MCF 10A (cell line): ENCODE measurements around the gene CCL26. TPM values are rescaled to one million over a fixed set of nuclear protein-coding genes. Genes with fewer than 3 reads are reported as not detected.
"Not testable (repeated sequence)": the region's sequence is repeated elsewhere in the genome, so short reads cannot be mapped to it uniquely, and the experiment has no call there.

Source experiments
- BruUV-seq: library from RNA; stranded (reverse); fragments of 400-500 nt; replicated peaks from 2 replicates; lab custom pipeline; 2021; lab: Mats Ljungman, UMichigan
- CTCF ChIA-PET: fragments of 300-600 bp; sonication (Branson Sonifier 250); formaldehyde crosslinking; extraction: SDS; loops from one replicate; lab custom pipeline; 2021; ENCODE audit warnings: antibody characterized with exemption, inconsistent platforms; lab: Yijun Ruan, JAX
- POLR2A ChIA-PET: fragments of 300-600, 350-650 bp; sonication (Branson Sonifier 250); formaldehyde crosslinking; extraction: SDS; loops from one replicate; lab custom pipeline; 2020; ENCODE audit warnings: antibody characterized with exemption, inconsistent platforms; lab: Yijun Ruan, JAX
- DNase-seq: peaks from one replicate; pipeline ENCODE4 v3.0.0-alpha.2; 2018; ENCODE audit not compliant: unreplicated experiment
- H3K27ac Mint-ChIP-seq: one replicate; pipeline ENCODE4 v1.8.0; 2022; ENCODE audit warnings: mild to moderate bottlenecking, low read depth, mixed read lengths; ENCODE audit not compliant: unreplicated experiment
- H3K27me3 Mint-ChIP-seq: one replicate; pipeline ENCODE4 v1.8.0; 2022; ENCODE audit warnings: mixed read lengths; ENCODE audit not compliant: insufficient read depth, unreplicated experiment
- H3K36me3 Mint-ChIP-seq: one replicate; pipeline ENCODE4 v1.8.0; 2022; ENCODE audit warnings: mild to moderate bottlenecking, moderate library complexity, mixed read lengths; ENCODE audit not compliant: insufficient read depth, unreplicated experiment
- H3K4me1 Mint-ChIP-seq: one replicate; pipeline ENCODE4 v1.8.0; 2022; ENCODE audit warnings: mixed read lengths; ENCODE audit not compliant: insufficient read depth, unreplicated experiment
- H3K4me3 Mint-ChIP-seq: one replicate; pipeline ENCODE4 v1.8.0; 2022; ENCODE audit warnings: mild to moderate bottlenecking, moderate library complexity, mixed read lengths; ENCODE audit not compliant: unreplicated experiment
- H3K9me3 Mint-ChIP-seq: one replicate; pipeline ENCODE4 v1.8.0; 2022; ENCODE audit warnings: mixed read lengths; ENCODE audit not compliant: unreplicated experiment
- intact Hi-C: fragments of 100-400 bp; cut with micrococcal nuclease; formaldehyde crosslinking; loops from 2 replicates; pipeline ENCODE4 v1.14.1; 2022
- total RNA-seq: library from RNA; stranded (reverse); gene quantifications from 2 replicates; pipeline ENCODE4 v1.2.3, GENCODE V29; 2022
- TF ChIP-seq, protein P1 (sequence below): fragments of 200-600 bp; IDR thresholded peaks from one replicate; pipeline ENCODE4 v1.8.0; 2022; ENCODE audit warnings: antibody characterized with exemption, mild to moderate bottlenecking; ENCODE audit not compliant: unreplicated experiment

CCL26 gene
- total RNA-seq, 1 experiment from 2014 or later = not detected

DNA sequence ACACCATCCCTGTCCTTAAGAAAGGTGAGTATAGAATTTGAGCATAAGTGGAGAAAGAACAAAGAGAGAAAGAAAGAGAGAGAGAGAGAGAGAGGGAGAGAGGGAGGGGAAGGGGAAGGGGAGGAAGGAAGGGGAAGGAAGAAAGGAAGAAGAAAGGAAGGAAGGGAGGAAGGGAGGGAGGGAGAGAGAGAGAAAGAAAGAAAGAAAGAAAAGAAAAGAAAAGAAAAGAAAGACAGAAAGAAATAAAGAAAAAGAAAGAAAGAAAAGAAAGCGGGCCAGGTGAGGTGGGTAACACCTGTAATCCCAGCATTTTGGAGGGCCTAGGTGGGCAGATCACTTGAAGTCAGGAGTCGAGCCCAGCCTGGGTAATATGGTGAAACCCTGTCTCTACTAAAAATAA, 21.7 kb upstream of the CCL26 start:
- TF ChIP-seq, protein P1, sequence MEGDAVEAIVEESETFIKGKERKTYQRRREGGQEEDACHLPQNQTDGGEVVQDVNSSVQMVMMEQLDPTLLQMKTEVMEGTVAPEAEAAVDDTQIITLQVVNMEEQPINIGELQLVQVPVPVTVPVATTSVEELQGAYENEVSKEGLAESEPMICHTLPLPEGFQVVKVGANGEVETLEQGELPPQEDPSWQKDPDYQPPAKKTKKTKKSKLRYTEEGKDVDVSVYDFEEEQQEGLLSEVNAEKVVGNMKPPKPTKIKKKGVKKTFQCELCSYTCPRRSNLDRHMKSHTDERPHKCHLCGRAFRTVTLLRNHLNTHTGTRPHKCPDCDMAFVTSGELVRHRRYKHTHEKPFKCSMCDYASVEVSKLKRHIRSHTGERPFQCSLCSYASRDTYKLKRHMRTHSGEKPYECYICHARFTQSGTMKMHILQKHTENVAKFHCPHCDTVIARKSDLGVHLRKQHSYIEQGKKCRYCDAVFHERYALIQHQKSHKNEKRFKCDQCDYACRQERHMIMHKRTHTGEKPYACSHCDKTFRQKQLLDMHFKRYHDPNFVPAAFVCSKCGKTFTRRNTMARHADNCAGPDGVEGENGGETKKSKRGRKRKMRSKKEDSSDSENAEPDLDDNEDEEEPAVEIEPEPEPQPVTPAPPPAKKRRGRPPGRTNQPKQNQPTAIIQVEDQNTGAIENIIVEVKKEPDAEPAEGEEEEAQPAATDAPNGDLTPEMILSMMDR = no peak
- H3K4me1 Mint-ChIP-seq = peaks cover 6% of the 10 kb centered on the region
- H3K4me3 Mint-ChIP-seq = no peak overlapping the region
- intact Hi-C loops = no loop called here
- peaks cover 28% of the 10 kb centered on the region for H3K27me3 Mint-ChIP-seq
- no TSS peak for BruUV-seq
- H3K36me3 Mint-ChIP-seq = peaks cover 7% of the 10 kb centered on the region
- no peak for DNase-seq
- ChIA-PET CTCF (no interaction called here), POLR2A (no interaction called here)
- H3K9me3 Mint-ChIP-seq = no peaks in the 10 kb centered on the region
- H3K27ac Mint-ChIP-seq = no peak overlapping the region

DNA sequence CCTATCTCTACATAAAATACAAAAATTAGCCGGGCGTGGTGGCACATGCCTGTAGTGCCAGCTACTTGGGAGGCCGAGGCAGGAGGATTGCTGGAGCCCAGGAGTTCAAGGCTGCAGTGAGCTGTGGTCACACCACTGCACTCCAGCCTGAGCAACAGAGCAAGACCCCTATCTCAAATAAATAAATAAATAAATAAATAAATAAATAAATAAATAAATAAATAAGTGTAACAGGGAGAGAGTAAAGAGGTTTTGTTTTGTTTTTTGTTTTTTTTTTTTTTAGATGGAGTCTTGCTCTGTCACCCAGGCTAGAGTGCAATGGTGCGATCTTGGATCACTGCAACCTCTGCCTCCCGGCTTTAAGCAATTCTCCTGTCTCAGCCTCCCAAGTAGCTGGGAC, 20.6 kb upstream of the CCL26 start:
- POLR2A ChIA-PET, DNase-seq, H3K36me3 Mint-ChIP-seq, H3K4me3 Mint-ChIP-seq, intact Hi-C loops, BruUV-seq, H3K9me3 Mint-ChIP-seq, H3K4me1 Mint-ChIP-seq, H3K27ac Mint-ChIP-seq: not testable (repeated sequence)
- CTCF ChIA-PET = interaction anchor here (1.2 kb wide), 1 partner anchor 176 kb away, joined by 3 read pairs; no protein-coding TSS in a partner anchor
- peaks cover 28% of the 10 kb centered on the region for H3K27me3 Mint-ChIP-seq

- no peaks in the 10 kb centered on the region for H3K9me3 Mint-ChIP-seq
- peaks cover 6% of the 10 kb centered on the region for H3K4me1 Mint-ChIP-seq
- TF ChIP-seq, protein P1 = no peak
- intact Hi-C loops = no loop called here
- H3K4me3 Mint-ChIP-seq = no peak overlapping the region
- H3K36me3 Mint-ChIP-seq = peaks cover 7% of the 10 kb centered on the region
- ChIA-PET POLR2A (no interaction called here), CTCF (interaction anchor here (0.6 kb wide), 1 partner anchor 201 kb away, joined by 3 read pairs; no protein-coding TSS in a partner anchor)
- no peak overlapping the region for H3K27ac Mint-ChIP-seq
- H3K27me3 Mint-ChIP-seq = peaks cover 10% of the 10 kb centered on the region
- no TSS peak for BruUV-seq
- no peak for DNase-seq
Observed at GRCh38 chr7:75789361-75789924, 17.4 kb upstream of the CCL26 start.

DNA sequence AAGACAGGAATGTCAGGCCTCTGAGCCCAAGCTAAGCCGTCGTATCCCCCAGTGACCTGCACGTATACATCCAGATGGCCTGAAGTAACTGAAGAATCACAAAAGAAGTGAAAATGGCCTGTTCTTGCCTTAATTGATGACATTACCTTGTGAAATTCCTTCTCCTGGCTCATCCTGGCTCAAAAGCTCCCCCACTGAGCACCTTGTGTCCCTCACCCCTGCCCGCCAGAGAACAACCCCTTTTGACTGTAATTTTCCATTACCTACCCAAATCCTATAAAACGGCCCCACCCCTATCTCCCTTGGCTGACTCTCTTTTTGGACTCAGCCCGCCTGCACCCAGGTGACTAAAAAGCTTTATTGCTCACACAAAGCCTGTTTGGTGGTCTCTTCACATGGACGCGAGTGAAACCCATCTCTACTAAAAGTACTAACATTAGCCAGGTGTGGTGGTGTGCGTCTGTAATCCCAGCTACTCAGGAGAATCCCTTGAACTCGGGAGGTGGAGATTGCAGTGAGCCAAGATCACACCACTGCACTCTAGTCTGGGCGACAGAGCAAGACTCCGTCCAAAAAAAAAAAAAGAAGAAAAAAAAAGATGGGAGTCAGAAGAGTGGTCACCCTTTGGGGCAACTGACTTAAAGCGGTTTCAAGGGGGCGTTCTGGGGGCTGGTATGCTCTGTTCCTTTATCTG, 16.3 kb upstream of the CCL26 start:
- H3K4me1 Mint-ChIP-seq, POLR2A ChIA-PET, H3K27ac Mint-ChIP-seq, H3K9me3 Mint-ChIP-seq, H3K36me3 Mint-ChIP-seq, H3K4me3 Mint-ChIP-seq, CTCF ChIA-PET, intact Hi-C loops, H3K27me3 Mint-ChIP-seq, DNase-seq, BruUV-seq: not testable (repeated sequence)

DNA sequence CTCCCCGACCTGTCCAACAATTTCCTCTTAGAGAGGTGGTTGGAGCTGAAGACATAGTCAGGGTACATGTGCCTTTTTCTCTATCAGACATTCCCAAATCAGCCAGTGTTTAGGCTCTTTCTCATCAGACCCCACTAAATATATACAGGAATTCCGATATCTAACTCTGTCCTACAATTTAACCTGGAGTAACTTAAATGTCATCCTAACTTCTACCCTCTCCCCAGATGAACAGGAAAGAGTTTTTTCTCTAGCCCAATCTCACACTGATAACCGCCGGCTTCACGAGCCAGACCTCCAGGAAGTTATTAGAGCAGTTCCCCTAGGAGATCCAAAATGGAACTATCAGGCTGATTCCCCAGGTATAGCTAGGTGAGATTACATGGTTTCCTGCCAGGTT, 11.0 kb upstream of the CCL26 start:
- H3K27ac Mint-ChIP-seq, H3K9me3 Mint-ChIP-seq, intact Hi-C loops, H3K36me3 Mint-ChIP-seq, DNase-seq, BruUV-seq, POLR2A ChIA-PET, H3K4me3 Mint-ChIP-seq, H3K4me1 Mint-ChIP-seq: not testable (repeated sequence)
- CTCF ChIA-PET = interaction anchor here (1.3 kb wide), 1 partner anchor 21 kb away, joined by 3 read pairs; no protein-coding TSS in a partner anchor
- peaks cover 45% of the 10 kb centered on the region for H3K27me3 Mint-ChIP-seq

GRCh38 chr7:75780647-75781273, 8.7 kb upstream of the CCL26 start:
- H3K36me3 Mint-ChIP-seq, H3K27ac Mint-ChIP-seq, intact Hi-C loops, BruUV-seq, DNase-seq, POLR2A ChIA-PET, H3K9me3 Mint-ChIP-seq, CTCF ChIA-PET, H3K4me3 Mint-ChIP-seq: not testable (repeated sequence)
- peaks cover 45% of the 10 kb centered on the region for H3K27me3 Mint-ChIP-seq
- peaks cover 12% of the 10 kb centered on the region for H3K4me1 Mint-ChIP-seq

GRCh38 chr7:75779516-75779915, 7.5 kb upstream of the CCL26 start:
- H3K4me3 Mint-ChIP-seq, BruUV-seq, CTCF ChIA-PET: not testable (repeated sequence)

More at GRCh38 chr7:75779516-75779915, 7.5 kb upstream of the CCL26 start:
- intact Hi-C loops = loop anchor here (5.0 to 10.0 kb wide), 2 partner anchors 65 to 353 kb away; no protein-coding TSS in a partner anchor
- H3K4me1 Mint-ChIP-seq = peaks cover 12% of the 10 kb centered on the region
- DNase-seq, POLR2A ChIA-PET, H3K36me3 Mint-ChIP-seq, H3K27ac Mint-ChIP-seq, H3K9me3 Mint-ChIP-seq: not testable (repeated sequence)
- H3K27me3 Mint-ChIP-seq = peaks cover 45% of the 10 kb centered on the region
